Renal cortical epithelial cell (primary cell): Measurements from ENCODE around the gene PDE7B. TPM values are rescaled to one million over a fixed set of nuclear protein-coding genes. Genes with fewer than 3 reads are reported as not detected.
A peak's percentile ranks its signal among the peaks of the same experiment; 100 is the strongest.

ENCODE experiments used
- DNase-seq: peaks from one replicate; pipeline ENCODE4 v3.0.0-alpha.2; 2011; ENCODE audit warnings: low read depth
- total RNA-seq: library from RNA; depleted of rRNA; stranded (reverse); fragments of >200 nt; gene quantifications from 2 replicates; pipeline ENCODE4 v1.2.3, GENCODE V29; 2014

PDE7B gene
- total RNA-seq, 1 donor from 2014 or later: 3.2 TPM

DNA sequence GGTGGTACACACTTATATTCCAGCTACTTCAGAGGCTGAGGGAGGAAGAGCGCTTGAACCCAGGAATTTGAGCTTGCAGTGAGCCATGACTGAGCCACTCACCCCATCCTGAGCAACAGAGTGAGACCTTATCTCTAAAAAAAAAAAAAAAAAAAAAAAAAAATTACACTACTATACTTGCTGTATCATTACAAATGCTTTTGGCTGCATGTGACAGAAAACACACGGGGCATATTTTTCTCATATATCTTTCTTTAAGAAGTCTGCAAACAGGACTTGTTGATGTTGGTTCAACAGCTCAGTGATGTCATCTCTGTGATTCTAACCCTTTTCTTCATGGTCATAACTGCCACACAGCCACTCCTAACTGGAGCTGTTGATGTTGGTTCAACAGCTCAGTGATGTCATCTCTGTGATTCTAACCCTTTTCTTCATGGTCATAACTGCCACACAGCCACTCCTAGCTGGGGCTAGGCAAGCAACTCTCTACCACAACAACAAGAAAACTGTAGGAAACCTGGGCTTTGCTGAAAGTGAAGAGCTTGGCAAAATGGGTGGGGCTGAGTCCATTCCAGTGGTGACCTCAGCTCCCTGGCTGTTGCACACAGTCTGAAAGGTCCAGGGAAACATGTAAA lies 378.8 kb downstream of the PDE7B start:
- DNase-seq: no peak

DNA sequence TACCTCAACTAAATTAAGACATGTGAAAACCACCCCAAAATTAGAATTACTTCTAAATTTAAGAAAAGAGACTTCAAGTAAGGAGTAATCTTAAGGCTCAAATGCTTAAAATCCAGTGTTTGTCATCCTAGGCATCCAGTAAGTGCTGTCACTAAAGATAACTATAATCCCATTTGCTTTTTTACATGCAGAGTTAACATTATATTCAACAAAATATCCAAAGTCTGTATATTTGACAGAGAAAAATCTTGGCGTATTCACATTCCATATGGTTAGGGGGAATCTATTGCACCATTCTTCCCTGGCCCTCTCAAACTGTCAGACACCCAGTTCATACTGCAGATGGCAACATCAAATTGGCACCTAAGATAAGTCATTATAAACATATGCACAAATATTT lies 381.2 kb downstream of the PDE7B start:
- DNase-seq: no peak

DNA sequence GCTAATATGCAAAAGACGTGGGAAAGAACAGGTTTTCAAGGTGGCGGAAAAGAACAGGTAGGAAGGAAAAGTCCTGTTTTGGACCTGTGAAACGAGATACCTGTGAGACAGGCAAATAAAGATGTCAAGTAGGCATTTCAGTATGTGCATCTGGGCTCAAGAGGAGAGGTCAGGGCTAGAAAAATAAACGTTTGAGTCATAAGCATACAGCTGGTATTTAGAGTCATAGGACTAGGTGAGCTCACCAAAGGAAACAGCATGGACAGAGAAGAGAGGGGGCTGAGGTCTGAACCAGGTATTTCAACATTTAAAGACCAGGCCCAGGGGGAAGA lies 383.7 kb downstream of the PDE7B start:
- DNase-seq: peak; percentile 68

DNA sequence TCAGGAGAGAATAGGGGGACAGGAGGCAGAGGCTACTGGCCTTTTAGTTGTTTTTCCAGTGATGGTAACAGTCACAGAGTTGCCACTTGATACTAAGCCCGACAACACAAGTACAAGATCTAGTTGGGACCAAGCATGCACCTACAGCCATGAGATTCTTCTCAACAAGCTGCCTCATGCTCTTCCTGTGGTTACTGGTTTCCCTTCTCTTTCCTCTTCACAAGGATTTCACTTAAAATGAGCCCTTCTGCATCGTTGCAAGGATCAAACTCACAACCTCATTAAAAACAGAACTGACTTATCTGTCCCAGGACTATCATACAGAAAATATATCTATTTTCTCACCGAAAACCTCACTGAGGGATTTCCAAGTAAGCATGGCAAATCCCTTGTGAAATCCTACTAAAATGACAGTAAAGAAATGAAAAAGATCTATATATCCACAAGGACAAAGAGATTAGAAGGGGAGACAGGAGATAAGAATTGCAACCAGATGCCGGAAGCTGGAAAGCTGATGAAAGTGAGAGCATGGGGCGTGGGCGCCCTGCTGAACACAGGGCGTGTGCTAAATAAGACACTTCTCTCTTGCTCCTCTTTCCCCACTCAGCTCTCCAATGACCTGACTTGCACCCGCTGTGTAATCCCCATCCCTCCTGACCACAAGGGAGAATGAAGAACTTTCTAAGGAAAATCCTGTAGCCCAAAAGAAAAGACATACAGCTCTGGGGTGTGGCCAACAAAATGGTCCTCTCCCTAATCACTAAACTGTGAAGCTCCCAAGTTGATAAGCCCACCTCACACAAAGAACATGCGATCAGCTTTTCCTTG lies 385.2 kb downstream of the PDE7B start:
- DNase-seq: no peak

DNA sequence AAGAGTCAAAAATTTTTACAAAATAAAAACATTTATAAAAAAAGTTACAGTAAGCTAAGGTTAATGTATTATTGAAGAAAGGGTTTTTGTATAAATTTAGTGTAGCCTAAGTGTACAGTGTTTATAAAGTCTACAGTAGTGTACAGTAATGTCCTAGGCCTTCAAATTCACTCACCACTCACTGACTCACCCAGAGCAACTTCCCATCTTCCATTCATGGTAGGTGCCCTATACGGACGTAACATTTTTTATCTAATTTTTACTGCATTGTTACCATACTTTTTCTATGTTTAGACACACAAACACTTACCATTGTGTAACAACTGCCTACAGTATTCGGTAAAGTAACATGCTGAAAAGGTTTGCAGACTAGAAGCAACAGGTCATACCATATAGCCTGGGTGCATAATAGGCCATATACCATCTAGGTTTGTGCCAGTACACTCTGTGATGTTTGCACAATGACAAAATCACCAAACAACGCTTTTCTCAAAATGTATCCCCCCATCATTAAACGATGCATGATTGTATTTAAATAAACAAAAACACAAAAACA lies 392.6 kb downstream of the PDE7B start:
- no peak for DNase-seq
